Posterior vena cava (tissue), 2 donors: Measurements from ENCODE around the gene DIO3. TPM values are rescaled to one million over a fixed set of nuclear protein-coding genes. Genes with fewer than 3 reads are reported as not detected.

Experiments
- DNase-seq: peaks from one replicate; pipeline ENCODE4 v3.0.0-alpha.2; 2020; ENCODE audit warnings: low spot score
- intact Hi-C, 2 donors: fragments of 100-400 bp; cut with DNase I; formaldehyde crosslinking; loops; one replicate each; pipeline versions ENCODE4 v1.14.1 to v1.14.2; 2022 to 2023
- total RNA-seq, 2 donors: library from RNA; stranded (reverse); fragmentation: NEBNext Ultra II Directional; extraction: Animal tissue kit (Norgen Biotek cat#: 25700); gene quantifications; one replicate each; pipeline ENCODE4 v1.2.1, GENCODE V29; 2021
- donor health status: DM: yes; HTN: yes; CAD: no.
- donor health status: DM: yes; HTN: yes; CAD: no.

The DIO3 gene
- total RNA-seq, 2 donors from 2014 or later = 6.1 to 6.2 TPM

DNA sequence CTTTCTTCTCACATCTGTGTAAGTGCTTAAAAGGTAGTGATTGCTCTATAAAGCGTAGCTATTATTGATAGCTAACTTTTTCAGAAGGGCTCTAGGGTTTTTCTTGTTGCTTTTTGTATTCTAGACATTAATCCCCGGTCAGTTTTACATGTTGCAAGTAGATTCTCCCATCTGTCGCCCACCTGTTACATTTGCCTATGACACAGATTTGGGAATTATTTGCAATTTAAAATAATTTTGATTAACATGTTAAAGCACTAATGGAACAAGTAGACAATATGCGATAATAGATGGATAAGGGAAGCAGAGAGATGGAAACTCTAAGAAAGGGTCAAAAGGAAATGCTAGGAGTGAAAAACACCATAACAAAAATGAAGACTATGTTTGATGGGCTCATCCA lies 44.5 kb downstream of the DIO3 start:
- intact Hi-C loops = no loop called here
- DNase-seq = no peak

Other genes with a start within 250 kb of the DIO3 start
- 100 to 1,000 TPM; 132 to 135 TPM for gene PPP2R5C, start 200.2 kb downstream of the DIO3 start, total RNA-seq